ENCODE results near the gene SPAG7.

Gene SPAG7

GRCh38 chr17:4956493-4957061 lies 11.0 kb downstream of the SPAG7 start:
- Histone ChIP-seq H4K8ac (ENCODE audit: low read depth, low read length) (no peak overlapping the region), H3K14ac (ENCODE audit: low read length) (no peak overlapping the region), H2BK15ac (ENCODE audit: low read length) (no peak overlapping the region), H3K27me3 (ENCODE audit: control insufficient read depth in 3 of 3, insufficient read depth in 3 of 3, low read depth in 1 of 3, low read length in 3 of 3) (no peaks in the 10 kb centered on the region), H2BK120ac (ENCODE audit: low read depth, low read length) (no peak overlapping the region), H2BK5ac (ENCODE audit: low read length) (no peak overlapping the region), H3K18ac (ENCODE audit: low read length) (no peak overlapping the region), H3K4me1 (ENCODE audit: control insufficient read depth in 2 of 2, insufficient read depth in 1 of 2, low read depth in 1 of 2, low read length in 2 of 2) (peaks cover 4% of the 10 kb centered on the region in 2 donors), H3K79me1 (ENCODE audit: low read depth, low read length) (no peaks in the 10 kb centered on the region), H2AFZ (ENCODE audit: low read length) (no peak overlapping the region), H3K4me2 (ENCODE audit: insufficient read depth, low read length, poor library complexity, severe bottlenecking) (no peak overlapping the region), H3K36me3 (replicated peaks in 1 of 2; ENCODE audit: control insufficient read depth in 2 of 2, insufficient read depth in 2 of 2, low read length in 2 of 2) (peaks cover 14 to 48% of the 10 kb centered on the region in 2 donors), H3K4ac (ENCODE audit: low read length) (no peak overlapping the region), H3K4me3 (ENCODE audit: low read length in 2 of 2) (no peak overlapping the region), H2BK12ac (ENCODE audit: low read length) (no peak overlapping the region), H2AK5ac (ENCODE audit: low read depth, low read length) (peak overlapping the region; percentile 47), H3K23ac (ENCODE audit: low read depth, low read length, poor library complexity) (no peak overlapping the region), H3K27ac (replicated peaks; ENCODE audit: low read length) (no peak overlapping the region), H3K9ac (ENCODE audit: low read depth, low read length, poor library complexity) (no peak overlapping the region), H4K91ac (ENCODE audit: low read depth, low read length, poor library complexity) (no peak overlapping the region), H3K9me3 (replicated peaks in 1 of 2; ENCODE audit: control insufficient read depth in 2 of 2, insufficient read depth in 1 of 2, low read depth in 1 of 2, low read length in 2 of 2) (no peaks in the 10 kb centered on the region)
- WGBS, 2 donors (ENCODE audit: extremely low coverage in 2 of 2, insufficient read length in 2 of 2, insufficient replicate concordance in 1 of 2): no CpG with 5 or more reads among the region's 10 CpGs
- DNase-seq (ENCODE audit: low spot score): no peak

GRCh38 chr17:4955091-4955490 lies 12.5 kb downstream of the SPAG7 start:
- H3K18ac ChIP-seq (ENCODE audit: low read length): no peak overlapping the region
- H4K8ac ChIP-seq (ENCODE audit: low read depth, low read length): no peak overlapping the region
- H3K4me2 ChIP-seq (ENCODE audit: insufficient read depth, low read length, poor library complexity, severe bottlenecking): no peak overlapping the region
- H2AFZ ChIP-seq (ENCODE audit: low read length): no peak overlapping the region
- H2BK15ac ChIP-seq (ENCODE audit: low read length): no peak overlapping the region
- DNase-seq (ENCODE audit: low spot score): no peak
- no peaks in the 10 kb centered on the region for H3K79me1 ChIP-seq (ENCODE audit: low read depth, low read length)
- no peak overlapping the region for H2BK12ac ChIP-seq (ENCODE audit: low read length)
- H3K27me3 ChIP-seq (ENCODE audit: control insufficient read depth in 3 of 3, insufficient read depth in 3 of 3, low read depth in 1 of 3, low read length in 3 of 3): no peaks in the 10 kb centered on the region
- peak overlapping the region in 1 of 2 donors; percentile 30 for H3K4me3 ChIP-seq (ENCODE audit: low read length in 2 of 2)
- no peak overlapping the region for H3K23ac ChIP-seq (ENCODE audit: low read depth, low read length, poor library complexity)
- H3K4ac ChIP-seq (ENCODE audit: low read length): no peak overlapping the region
- H2BK120ac ChIP-seq (ENCODE audit: low read depth, low read length): no peak overlapping the region
- no peak overlapping the region for H2AK5ac ChIP-seq (ENCODE audit: low read depth, low read length)
- no peak overlapping the region for H3K9ac ChIP-seq (ENCODE audit: low read depth, low read length, poor library complexity)
- no CpG with 5 or more reads among the region's 8 CpGs for WGBS, 2 donors (ENCODE audit: extremely low coverage in 2 of 2, insufficient read length in 2 of 2, insufficient replicate concordance in 1 of 2)
- H3K4me1 ChIP-seq (ENCODE audit: control insufficient read depth in 2 of 2, insufficient read depth in 1 of 2, low read depth in 1 of 2, low read length in 2 of 2): peaks cover 11 to 14% of the 10 kb centered on the region in 2 donors
- H3K9me3 ChIP-seq (replicated peaks in 1 of 2; ENCODE audit: control insufficient read depth in 2 of 2, insufficient read depth in 1 of 2, low read depth in 1 of 2, low read length in 2 of 2): no peaks in the 10 kb centered on the region
- no peak overlapping the region for H3K14ac ChIP-seq (ENCODE audit: low read length)
- H3K27ac ChIP-seq (replicated peaks; ENCODE audit: low read length): no peak overlapping the region
- no peak overlapping the region for H2BK5ac ChIP-seq (ENCODE audit: low read length)
- peaks cover 14 to 37% of the 10 kb centered on the region in 2 donors for H3K36me3 ChIP-seq (replicated peaks in 1 of 2; ENCODE audit: control insufficient read depth in 2 of 2, insufficient read depth in 2 of 2, low read length in 2 of 2)
- H4K91ac ChIP-seq (ENCODE audit: low read depth, low read length, poor library complexity): no peak overlapping the region

- Histone ChIP-seq H2AK5ac (ENCODE audit: low read depth, low read length) (peak overlapping the region; percentile 30), H2BK12ac (ENCODE audit: low read length) (no peak overlapping the region), H3K9ac (ENCODE audit: low read depth, low read length, poor library complexity) (no peak overlapping the region), H4K91ac (ENCODE audit: low read depth, low read length, poor library complexity) (no peak overlapping the region), H2BK15ac (ENCODE audit: low read length) (no peak overlapping the region), H3K79me1 (ENCODE audit: low read depth, low read length) (no peaks in the 10 kb centered on the region), H3K14ac (ENCODE audit: low read length) (no peak overlapping the region), H3K36me3 (replicated peaks in 1 of 2; ENCODE audit: control insufficient read depth in 2 of 2, insufficient read depth in 2 of 2, low read length in 2 of 2) (peaks cover 5 to 24% of the 10 kb centered on the region in 2 donors), H3K4me2 (ENCODE audit: insufficient read depth, low read length, poor library complexity, severe bottlenecking) (no peak overlapping the region), H3K27me3 (ENCODE audit: control insufficient read depth in 3 of 3, insufficient read depth in 3 of 3, low read depth in 1 of 3, low read length in 3 of 3) (no peaks in the 10 kb centered on the region), H4K8ac (ENCODE audit: low read depth, low read length) (no peak overlapping the region), H2AFZ (ENCODE audit: low read length) (no peak overlapping the region), H2BK120ac (ENCODE audit: low read depth, low read length) (no peak overlapping the region), H3K4me1 (ENCODE audit: control insufficient read depth in 2 of 2, insufficient read depth in 1 of 2, low read depth in 1 of 2, low read length in 2 of 2) (peaks cover 11 to 14% of the 10 kb centered on the region in 2 donors), H3K4ac (ENCODE audit: low read length) (no peak overlapping the region), H3K9me3 (replicated peaks in 1 of 2; ENCODE audit: control insufficient read depth in 2 of 2, insufficient read depth in 1 of 2, low read depth in 1 of 2, low read length in 2 of 2) (no peaks in the 10 kb centered on the region), H3K23ac (ENCODE audit: low read depth, low read length, poor library complexity) (no peak overlapping the region), H3K18ac (ENCODE audit: low read length) (no peak overlapping the region), H3K27ac (replicated peaks; ENCODE audit: low read length) (no peak overlapping the region), H3K4me3 (ENCODE audit: low read length in 2 of 2) (no peak overlapping the region), H2BK5ac (ENCODE audit: low read length) (no peak overlapping the region)
- WGBS, 2 donors (ENCODE audit: extremely low coverage in 2 of 2, insufficient read length in 2 of 2, insufficient replicate concordance in 1 of 2): no CpG with 5 or more reads among the region's 14 CpGs
- DNase-seq (ENCODE audit: low spot score): no peak
These were observed 14.1 kb downstream of the SPAG7 start for GRCh38 chr17:4953451-4953961.

- no CpG with 5 or more reads among the region's 3 CpGs for WGBS, 2 donors (ENCODE audit: extremely low coverage in 2 of 2, insufficient read length in 2 of 2, insufficient replicate concordance in 1 of 2)
- peaks cover 13 to 18% of the 10 kb centered on the region in 2 donors for H3K4me1 ChIP-seq (ENCODE audit: control insufficient read depth in 2 of 2, insufficient read depth in 1 of 2, low read depth in 1 of 2, low read length in 2 of 2)
- peak overlapping the region; percentile 88 for H3K18ac ChIP-seq (ENCODE audit: low read length)
- H2AFZ ChIP-seq (ENCODE audit: low read length): peak overlapping the region; percentile 61
- peak overlapping the region; percentile 63 for H2AK5ac ChIP-seq (ENCODE audit: low read depth, low read length)
- H3K9me3 ChIP-seq (replicated peaks in 1 of 2; ENCODE audit: control insufficient read depth in 2 of 2, insufficient read depth in 1 of 2, low read depth in 1 of 2, low read length in 2 of 2): no peaks in the 10 kb centered on the region
- H2BK5ac ChIP-seq (ENCODE audit: low read length): peak overlapping the region; percentile 72
- no peak overlapping the region for H3K9ac ChIP-seq (ENCODE audit: low read depth, low read length, poor library complexity)
- H3K23ac ChIP-seq (ENCODE audit: low read depth, low read length, poor library complexity): no peak overlapping the region
- H4K8ac ChIP-seq (ENCODE audit: low read depth, low read length): no peak overlapping the region
- H3K79me1 ChIP-seq (ENCODE audit: low read depth, low read length): no peaks in the 10 kb centered on the region
- peak overlapping the region; percentile 69 to 100 for H3K4me3 ChIP-seq (ENCODE audit: low read length in 2 of 2)
- DNase-seq (ENCODE audit: low spot score): no peak
- H3K27ac ChIP-seq (replicated peaks; ENCODE audit: low read length): peak overlapping the region; percentile 100
- H3K14ac ChIP-seq (ENCODE audit: low read length): no peak overlapping the region
- H2BK15ac ChIP-seq (ENCODE audit: low read length): no peak overlapping the region
- H4K91ac ChIP-seq (ENCODE audit: low read depth, low read length, poor library complexity): peak overlapping the region; percentile 19
- H3K4ac ChIP-seq (ENCODE audit: low read length): no peak overlapping the region
- H3K36me3 ChIP-seq (replicated peaks in 1 of 2; ENCODE audit: control insufficient read depth in 2 of 2, insufficient read depth in 2 of 2, low read length in 2 of 2): peaks cover 0 to 16% of the 10 kb centered on the region in 2 donors
- H3K4me2 ChIP-seq (ENCODE audit: insufficient read depth, low read length, poor library complexity, severe bottlenecking): peak overlapping the region; percentile 89
- peak overlapping the region; percentile 11 for H2BK12ac ChIP-seq (ENCODE audit: low read length)
- H3K27me3 ChIP-seq (ENCODE audit: control insufficient read depth in 3 of 3, insufficient read depth in 3 of 3, low read depth in 1 of 3, low read length in 3 of 3): no peaks in the 10 kb centered on the region
- H2BK120ac ChIP-seq (ENCODE audit: low read depth, low read length): peak overlapping the region; percentile 35
These were observed 16.1 kb downstream of the SPAG7 start for GRCh38 chr17:4951486-4951885.

Measured in neuronal stem cell (in vitro differentiated cells).